ENCODE data around the gene CHAF1A.

The CHAF1A gene

GRCh38 chr19:4405977-4406376 is 3.5 kb downstream of the CHAF1A start:
- Mint-ChIP-seq H3K4me3 (peak overlapping the region; percentile 6 to 68 (median 16)), H3K4me1 (peaks cover 22% of the 10 kb centered on the region), H3K27me3 (ENCODE audit: low read depth) (no peaks in the 10 kb centered on the region), H3K9me3 (no peaks in the 10 kb centered on the region), H3K27ac (no peak overlapping the region), H3K36me3 (ENCODE audit: low read depth) (peaks cover 16% of the 10 kb centered on the region)
- TF ChIP-seq, protein P1, sequence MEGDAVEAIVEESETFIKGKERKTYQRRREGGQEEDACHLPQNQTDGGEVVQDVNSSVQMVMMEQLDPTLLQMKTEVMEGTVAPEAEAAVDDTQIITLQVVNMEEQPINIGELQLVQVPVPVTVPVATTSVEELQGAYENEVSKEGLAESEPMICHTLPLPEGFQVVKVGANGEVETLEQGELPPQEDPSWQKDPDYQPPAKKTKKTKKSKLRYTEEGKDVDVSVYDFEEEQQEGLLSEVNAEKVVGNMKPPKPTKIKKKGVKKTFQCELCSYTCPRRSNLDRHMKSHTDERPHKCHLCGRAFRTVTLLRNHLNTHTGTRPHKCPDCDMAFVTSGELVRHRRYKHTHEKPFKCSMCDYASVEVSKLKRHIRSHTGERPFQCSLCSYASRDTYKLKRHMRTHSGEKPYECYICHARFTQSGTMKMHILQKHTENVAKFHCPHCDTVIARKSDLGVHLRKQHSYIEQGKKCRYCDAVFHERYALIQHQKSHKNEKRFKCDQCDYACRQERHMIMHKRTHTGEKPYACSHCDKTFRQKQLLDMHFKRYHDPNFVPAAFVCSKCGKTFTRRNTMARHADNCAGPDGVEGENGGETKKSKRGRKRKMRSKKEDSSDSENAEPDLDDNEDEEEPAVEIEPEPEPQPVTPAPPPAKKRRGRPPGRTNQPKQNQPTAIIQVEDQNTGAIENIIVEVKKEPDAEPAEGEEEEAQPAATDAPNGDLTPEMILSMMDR (IDR thresholded peaks at IDR 0.05; ENCODE audit: unreplicated experiment in 3 of 3) = no peak

DNA sequence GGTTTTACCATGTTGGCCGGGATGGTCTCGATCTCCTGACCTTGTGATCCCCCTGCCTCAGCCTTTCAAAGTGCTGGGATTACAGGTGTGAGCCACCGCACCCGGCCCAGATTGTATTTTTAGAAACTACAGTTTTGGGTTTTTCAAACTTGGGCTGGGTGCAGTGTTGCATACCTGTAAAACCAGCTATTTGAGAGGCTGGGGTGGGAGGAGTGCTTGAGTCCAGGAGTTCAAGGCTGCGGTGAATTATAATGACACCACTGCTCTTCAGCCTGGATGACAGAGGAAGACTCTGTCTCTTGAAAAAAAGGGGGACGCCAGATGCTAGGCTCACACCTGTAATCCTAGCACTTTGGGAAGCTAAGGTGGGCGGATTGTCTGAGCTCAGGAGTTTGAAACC is 4.2 kb downstream of the CHAF1A start:
- no peak overlapping the region for H3K27ac Mint-ChIP-seq
- TF ChIP-seq, protein P1 (IDR thresholded peaks at IDR 0.05; ENCODE audit: unreplicated experiment in 3 of 3) = no peak
- peaks cover 16% of the 10 kb centered on the region for H3K36me3 Mint-ChIP-seq (ENCODE audit: low read depth)
- H3K27me3 Mint-ChIP-seq (ENCODE audit: low read depth) = no peaks in the 10 kb centered on the region
- H3K4me1 Mint-ChIP-seq = peaks cover 21% of the 10 kb centered on the region
- no peak overlapping the region for H3K4me3 Mint-ChIP-seq
- no peaks in the 10 kb centered on the region for H3K9me3 Mint-ChIP-seq

DNA sequence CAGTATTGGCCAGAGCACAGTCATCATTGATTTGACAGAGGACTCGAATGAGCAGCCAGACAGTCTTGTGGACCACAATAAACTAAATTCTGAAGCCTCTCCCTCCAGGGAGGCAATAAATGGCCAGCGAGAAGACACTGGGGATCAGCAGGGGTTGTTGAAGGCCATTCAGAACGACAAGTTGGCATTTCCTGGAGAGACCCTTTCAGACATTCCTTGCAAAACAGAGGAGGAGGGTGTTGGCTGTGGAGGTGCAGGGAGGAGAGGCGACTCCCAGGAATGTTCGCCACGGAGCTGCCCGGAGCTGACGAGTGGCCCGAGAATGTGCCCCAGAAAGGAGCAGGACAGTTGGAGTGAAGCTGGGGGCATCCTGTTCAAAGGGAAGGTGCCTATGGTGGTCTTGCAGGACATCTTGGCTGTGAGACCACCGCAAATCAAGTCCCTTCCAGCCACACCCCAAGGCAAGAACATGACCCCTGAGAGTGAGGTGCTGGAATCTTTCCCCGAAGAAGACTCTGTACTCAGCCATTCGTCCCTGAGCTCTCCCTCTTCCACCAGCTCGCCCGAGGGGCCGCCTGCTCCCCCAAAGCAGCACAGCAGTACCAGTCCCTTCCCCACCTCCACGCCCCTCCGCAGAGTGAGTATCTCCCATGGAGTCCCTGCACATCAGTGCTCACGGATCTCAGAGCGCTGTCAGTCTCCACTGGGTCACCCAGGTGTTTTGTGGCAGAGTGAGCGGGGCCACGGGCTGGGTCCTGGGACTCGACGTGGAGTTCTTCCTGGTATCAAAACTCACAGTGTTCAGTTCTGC is 6.9 kb downstream of the CHAF1A start:
- peaks cover 29% of the 10 kb centered on the region for H3K36me3 Mint-ChIP-seq (ENCODE audit: low read depth)
- TF ChIP-seq, protein P1 (IDR thresholded peaks at IDR 0.05; ENCODE audit: unreplicated experiment in 3 of 3) = no peak
- no peak overlapping the region for H3K27ac Mint-ChIP-seq
- no peak overlapping the region for H3K4me3 Mint-ChIP-seq
- no peaks in the 10 kb centered on the region for H3K27me3 Mint-ChIP-seq (ENCODE audit: low read depth)
- H3K9me3 Mint-ChIP-seq = no peaks in the 10 kb centered on the region
- peaks cover 7% of the 10 kb centered on the region for H3K4me1 Mint-ChIP-seq

DNA sequence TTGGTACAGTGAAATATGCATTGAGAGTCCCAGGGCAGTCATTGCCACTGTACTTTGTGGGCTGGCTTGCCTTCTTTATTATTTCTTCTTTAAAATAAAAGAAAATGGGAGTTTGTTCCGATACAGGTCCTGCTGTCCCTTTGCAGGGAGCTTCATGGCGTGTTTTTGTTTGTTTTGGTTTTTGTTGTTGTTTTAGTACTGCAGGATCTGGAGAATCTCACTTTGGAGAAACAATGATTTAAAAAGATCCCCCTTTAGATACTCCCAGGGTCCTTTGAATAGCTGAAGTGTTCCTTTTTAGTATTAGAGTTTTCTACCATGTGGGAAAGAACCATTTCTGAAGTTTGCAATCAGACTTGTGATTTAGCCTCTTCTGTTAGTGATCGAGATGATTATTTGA is 11.1 kb downstream of the CHAF1A start:
- Mint-ChIP-seq H3K27ac (peak overlapping the region in 2 of 3 experiments; percentile 56 to 91), H3K27me3 (ENCODE audit: low read depth) (no peaks in the 10 kb centered on the region), H3K36me3 (ENCODE audit: low read depth) (peaks cover 27% of the 10 kb centered on the region), H3K4me3 (no peak overlapping the region), H3K9me3 (no peaks in the 10 kb centered on the region), H3K4me1 (peaks cover 30% of the 10 kb centered on the region)
- TF ChIP-seq, protein P1 (IDR thresholded peaks at IDR 0.05; ENCODE audit: unreplicated experiment in 3 of 3) = no peak

DNA sequence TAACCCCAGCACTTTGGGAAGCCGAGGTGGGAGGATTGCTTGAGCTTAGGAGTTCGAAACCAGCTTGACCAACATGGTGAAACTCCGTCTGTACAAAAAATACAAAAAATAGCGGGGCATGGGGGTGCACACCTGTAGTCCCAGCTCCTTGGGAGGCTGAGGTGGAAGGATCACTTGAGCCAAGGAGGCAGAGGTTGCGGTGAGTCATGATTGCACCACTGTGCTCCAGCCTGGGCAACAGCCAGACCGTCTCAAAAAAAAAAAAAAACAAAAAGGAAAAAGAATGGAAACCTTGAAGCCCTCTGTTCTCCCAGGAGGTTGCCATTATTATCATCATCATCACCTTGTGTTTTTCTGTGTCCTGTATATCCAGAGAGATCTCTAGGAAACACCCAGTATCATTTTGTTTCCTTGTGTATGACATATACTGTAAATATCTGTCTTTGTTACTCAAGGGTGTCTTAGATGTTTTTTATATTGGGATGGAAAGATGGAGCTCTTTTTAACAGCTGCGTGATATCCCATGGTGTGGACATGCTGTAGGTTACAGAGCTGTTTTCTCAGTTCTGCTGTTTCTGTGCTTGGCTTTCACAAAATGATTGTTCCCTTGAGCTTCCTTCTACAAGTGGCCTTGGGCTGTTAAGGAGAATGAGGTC is 11.8 kb downstream of the CHAF1A start:
- H3K27ac Mint-ChIP-seq = peak overlapping the region; percentile 64 to 91 (median 71)
- no peaks in the 10 kb centered on the region for H3K9me3 Mint-ChIP-seq
- peaks cover 30% of the 10 kb centered on the region for H3K4me1 Mint-ChIP-seq
- H3K36me3 Mint-ChIP-seq (ENCODE audit: low read depth) = peaks cover 22% of the 10 kb centered on the region
- TF ChIP-seq, protein P1 (IDR thresholded peaks at IDR 0.05; ENCODE audit: unreplicated experiment in 3 of 3) = no peak
- H3K4me3 Mint-ChIP-seq = peak overlapping the region in 1 of 3 experiments; percentile 61
- no peaks in the 10 kb centered on the region for H3K27me3 Mint-ChIP-seq (ENCODE audit: low read depth)

Data from nephron (organoid).